Jurkat, Clone E6-1 (cell line): ENCODE results near the gene RXRA.

Experiments
- DNase-seq: peaks from one replicate; pipeline ENCODE4 v3.0.0-alpha.2; 2011; ENCODE audit warnings: low read depth, low spot score
- H3K4me3 ChIP-seq: 2 replicates; pipeline ENCODE4 v1.5.1; 2011; ENCODE audit warnings: mild to moderate bottlenecking, low read length, control low read depth, moderate library complexity

RXRA gene

GRCh38 chr9:134372581-134373267, 46.5 kb downstream of the RXRA start:
- no peak overlapping the region for H3K4me3 ChIP-seq
- DNase-seq, result no peak

- H3K4me3 ChIP-seq, result no peak overlapping the region
- DNase-seq, result no peak
Observed at GRCh38 chr9:134373269-134373668, 47.0 kb downstream of the RXRA start.

- no peak for DNase-seq
- no peak overlapping the region for H3K4me3 ChIP-seq
Observed at GRCh38 chr9:134373953-134374300, 47.7 kb downstream of the RXRA start.

GRCh38 chr9:134374301-134375010, 48.2 kb downstream of the RXRA start:
- no peak overlapping the region for H3K4me3 ChIP-seq
- no peak for DNase-seq

- DNase-seq, result no peak
Observed at GRCh38 chr9:134375011-134375390, 48.7 kb downstream of the RXRA start.

GRCh38 chr9:134375430-134376385, 49.5 kb downstream of the RXRA start:
- H3K4me3 ChIP-seq, result no peak overlapping the region
- DNase-seq, result no peak

More at GRCh38 chr9:134375011-134375390, 48.7 kb downstream of the RXRA start:
- H3K4me3 ChIP-seq, result no peak overlapping the region

- DNase-seq, result no peak
- H3K4me3 ChIP-seq, result no peak overlapping the region
Observed at GRCh38 chr9:134376386-134377142, 50.3 kb downstream of the RXRA start.

- H3K4me3 ChIP-seq, result no peak overlapping the region
- DNase-seq, result no peak
Observed at GRCh38 chr9:134377143-134377484, 50.9 kb downstream of the RXRA start.

- no peak overlapping the region for H3K4me3 ChIP-seq
- DNase-seq, result no peak
Observed at GRCh38 chr9:134377976-134378375, 51.7 kb downstream of the RXRA start.

GRCh38 chr9:134378901-134379338, 52.7 kb downstream of the RXRA start:
- H3K4me3 ChIP-seq, result no peak overlapping the region
- no peak for DNase-seq

- H3K4me3 ChIP-seq, result no peak overlapping the region
- DNase-seq, result no peak
Observed at GRCh38 chr9:134379831-134380365, 53.6 kb downstream of the RXRA start.

GRCh38 chr9:134380542-134381271, 54.5 kb downstream of the RXRA start:
- no peak for DNase-seq
- no peak overlapping the region for H3K4me3 ChIP-seq

- no peak for DNase-seq
- no peak overlapping the region for H3K4me3 ChIP-seq
Observed at GRCh38 chr9:134381272-134381661, 55.0 kb downstream of the RXRA start.

- DNase-seq, result peak; percentile 61
- H3K4me3 ChIP-seq, result no peak overlapping the region
Observed at GRCh38 chr9:134381671-134382516, 55.6 kb downstream of the RXRA start.

GRCh38 chr9:134382733-134383132, 56.5 kb downstream of the RXRA start:
- no peak overlapping the region for H3K4me3 ChIP-seq
- DNase-seq, result no peak

- DNase-seq, result no peak
- H3K4me3 ChIP-seq, result no peak overlapping the region
Observed at GRCh38 chr9:134383148-134383547, 56.9 kb downstream of the RXRA start.

- no peak overlapping the region for H3K4me3 ChIP-seq
- no peak for DNase-seq
Observed at GRCh38 chr9:134384811-134385479, 58.7 kb downstream of the RXRA start.
